Thyroid gland (tissue), 4 donors: Measurements from ENCODE around the gene OR14C36. TPM values are rescaled to one million over a fixed set of nuclear protein-coding genes. Genes with fewer than 3 reads are reported as not detected.
"Not testable (repeated sequence)": the region's sequence is repeated elsewhere in the genome, so short reads cannot be mapped to it uniquely, and the experiment has no call there.

Experiments
- DNase-seq, 2 donors: peaks; one replicate each; pipeline ENCODE4 v3.0.0-alpha.2; 2019
- H3K27ac ChIP-seq, 3 donors: fragments of 200-600 bp; sonication (generic); 1 replicate in 2 of 3; 2 replicates in 1 of 3; pipeline ENCODE4 v1.5.1; 2016 to 2019; ENCODE audit warnings: mild to moderate bottlenecking in 1 of 3, moderate library complexity in 1 of 3
- H3K27me3 ChIP-seq: fragments of 200-600 bp; sonication (generic); one replicate; pipeline ENCODE4 v1.5.1; 2019
- H3K36me3 ChIP-seq, 2 donors: fragments of 200-600 bp; sonication (generic); one replicate each; pipeline ENCODE4 v1.5.1; 2016 to 2019
- H3K4me1 ChIP-seq, 2 donors: fragments of 200-600 bp; sonication (generic); one replicate each; pipeline ENCODE4 v1.5.1; 2017 to 2019
- H3K4me3 ChIP-seq, 3 donors: fragments of 200-600 bp; sonication (generic); replicated peaks in 1 of 3; 1 replicate in 2 of 3; 2 replicates in 1 of 3; pipeline ENCODE4 v1.5.1; 2016; ENCODE audit warnings: mild to moderate bottlenecking in 1 of 3
- H3K9me3 ChIP-seq: fragments of 200-600 bp; sonication (generic); one replicate; pipeline ENCODE4 v1.5.1; 2017
- POLR2A ChIP-seq, 2 donors: fragments of 450-650 bp; IDR thresholded peaks; one replicate each; pipeline ENCODE4 v1.6.1; 2017; ENCODE audit warnings: antibody characterized with exemption in 2 of 2, mild to moderate bottlenecking in 2 of 2, moderate library complexity in 1 of 2
- WGBS, 2 donors: methylation state at CpG; one replicate each; pipeline ENCODE4 v1.1.5; 2017; 5-methylcytosine and 5-hydroxymethylcytosine counted together
- intact Hi-C: fragments of 100-400 bp; cut with DNase I; formaldehyde crosslinking; loops from one replicate; pipeline ENCODE4 v1.15.1; 2023
- total RNA-seq, 4 donors: library from RNA; depleted of rRNA; stranded (reverse); fragments of >200 nt; gene quantifications; one replicate each; pipeline ENCODE4 v1.2.3, GENCODE V29; 2016
- TF ChIP-seq, protein P1 (sequence below), 6 experiments: fragments of 200-600 bp in 3 of 6; fragments of 450-650 bp in 3 of 6; sonication (generic) in 3 of 6; IDR thresholded peaks; one replicate each; pipeline ENCODE4 v1.5.1; 2016 to 2019; ENCODE audit warnings: antibody characterized with exemption in 6 of 6, mild to moderate bottlenecking in 2 of 6, inconsistent platforms in 1 of 6, moderate library complexity in 1 of 6

The OR14C36 gene, protein sequence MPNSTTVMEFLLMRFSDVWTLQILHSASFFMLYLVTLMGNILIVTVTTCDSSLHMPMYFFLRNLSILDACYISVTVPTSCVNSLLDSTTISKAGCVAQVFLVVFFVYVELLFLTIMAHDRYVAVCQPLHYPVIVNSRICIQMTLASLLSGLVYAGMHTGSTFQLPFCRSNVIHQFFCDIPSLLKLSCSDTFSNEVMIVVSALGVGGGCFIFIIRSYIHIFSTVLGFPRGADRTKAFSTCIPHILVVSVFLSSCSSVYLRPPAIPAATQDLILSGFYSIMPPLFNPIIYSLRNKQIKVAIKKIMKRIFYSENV
- total RNA-seq, result not detected

DNA sequence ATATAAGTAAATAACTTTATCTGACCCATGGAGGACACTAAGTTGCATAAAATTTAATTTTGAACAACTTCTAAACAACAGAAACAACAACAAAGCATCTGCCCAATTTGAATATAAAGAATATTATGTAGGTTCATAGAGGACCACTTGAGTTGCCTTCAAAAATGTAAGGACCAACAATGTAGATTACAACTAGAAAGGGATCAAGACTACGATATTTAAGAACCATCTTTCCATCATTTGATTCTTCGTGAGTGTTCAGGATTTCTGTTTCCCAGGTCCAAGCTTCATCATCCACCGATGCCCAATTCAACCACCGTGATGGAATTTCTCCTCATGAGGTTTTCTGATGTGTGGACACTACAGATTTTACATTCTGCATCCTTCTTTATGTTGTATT lies at the start of gene OR14C36:
OR14C36 (plus strand) TSS at position 301 of the 400 bp plus-strand sequence; CDS start at position 301, 0 bp downstream.
- intact Hi-C loops, result no loop called here

DNA sequence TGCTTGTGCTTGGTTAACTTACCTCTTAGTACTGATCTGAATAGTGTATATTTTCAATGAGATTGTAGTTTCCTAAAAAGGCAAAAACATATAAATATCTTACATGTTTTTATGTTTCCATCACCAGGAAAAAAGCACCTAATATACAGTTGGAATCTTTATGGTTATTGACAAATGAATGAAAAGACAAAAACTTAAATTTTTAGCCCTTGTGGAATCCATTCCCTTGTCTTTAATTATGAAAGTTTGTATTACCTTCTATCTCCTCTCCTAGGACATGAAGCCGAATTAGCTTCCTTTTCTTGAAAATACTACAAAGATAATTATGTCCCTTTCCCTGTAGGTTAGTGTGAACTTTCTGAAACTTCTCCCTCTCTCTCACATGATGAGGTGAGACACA lies 45.3 kb upstream of the OR14C36 start, which contains the start of gene OR2T12:
OR2T12 (minus strand) TSS at position 101 of the 400 bp plus-strand sequence. CDS start 7,846 bp downstream, outside the sequence.
- 91 to 94% methylated on average over 1 of the region's 1 CpG for WGBS, 2 donors
- Histone ChIP-seq H3K36me3 (no peaks in the 10 kb centered on the region), H3K27ac (no peak within 1 kb of the TSS), H3K27me3 (no peaks in the 10 kb centered on the region), H3K4me1 (no peaks in the 10 kb centered on the region), H3K9me3 (no peaks in the 10 kb centered on the region), H3K4me3 (no peak within 1 kb of the TSS)
- no peak for TF ChIP-seq POLR2A (IDR thresholded peaks at IDR 0.05)
- TF ChIP-seq, protein P1, sequence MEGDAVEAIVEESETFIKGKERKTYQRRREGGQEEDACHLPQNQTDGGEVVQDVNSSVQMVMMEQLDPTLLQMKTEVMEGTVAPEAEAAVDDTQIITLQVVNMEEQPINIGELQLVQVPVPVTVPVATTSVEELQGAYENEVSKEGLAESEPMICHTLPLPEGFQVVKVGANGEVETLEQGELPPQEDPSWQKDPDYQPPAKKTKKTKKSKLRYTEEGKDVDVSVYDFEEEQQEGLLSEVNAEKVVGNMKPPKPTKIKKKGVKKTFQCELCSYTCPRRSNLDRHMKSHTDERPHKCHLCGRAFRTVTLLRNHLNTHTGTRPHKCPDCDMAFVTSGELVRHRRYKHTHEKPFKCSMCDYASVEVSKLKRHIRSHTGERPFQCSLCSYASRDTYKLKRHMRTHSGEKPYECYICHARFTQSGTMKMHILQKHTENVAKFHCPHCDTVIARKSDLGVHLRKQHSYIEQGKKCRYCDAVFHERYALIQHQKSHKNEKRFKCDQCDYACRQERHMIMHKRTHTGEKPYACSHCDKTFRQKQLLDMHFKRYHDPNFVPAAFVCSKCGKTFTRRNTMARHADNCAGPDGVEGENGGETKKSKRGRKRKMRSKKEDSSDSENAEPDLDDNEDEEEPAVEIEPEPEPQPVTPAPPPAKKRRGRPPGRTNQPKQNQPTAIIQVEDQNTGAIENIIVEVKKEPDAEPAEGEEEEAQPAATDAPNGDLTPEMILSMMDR (IDR thresholded peaks at IDR 0.05), result no peak
- DNase-seq, result no peak
- intact Hi-C loops, result no loop called here

More for the DNA sequence above, at the start of gene OR14C36:
- DNase-seq, result no peak
- no peaks in the 10 kb centered on the region for H3K9me3 ChIP-seq
- 74 to 79% methylated on average over 4 of the region's 4 CpGs for WGBS, 2 donors
- H3K27me3 ChIP-seq, result no peaks in the 10 kb centered on the region
- no peak within 1 kb of the TSS for H3K27ac ChIP-seq
- H3K36me3 ChIP-seq, result no peaks in the 10 kb centered on the region
- no peaks in the 10 kb centered on the region for H3K4me1 ChIP-seq
- TF ChIP-seq, protein P1 (IDR thresholded peaks at IDR 0.05), result no peak
- TF ChIP-seq POLR2A (IDR thresholded peaks at IDR 0.05), result no peak
- H3K4me3 ChIP-seq, result no peak within 1 kb of the TSS

DNA sequence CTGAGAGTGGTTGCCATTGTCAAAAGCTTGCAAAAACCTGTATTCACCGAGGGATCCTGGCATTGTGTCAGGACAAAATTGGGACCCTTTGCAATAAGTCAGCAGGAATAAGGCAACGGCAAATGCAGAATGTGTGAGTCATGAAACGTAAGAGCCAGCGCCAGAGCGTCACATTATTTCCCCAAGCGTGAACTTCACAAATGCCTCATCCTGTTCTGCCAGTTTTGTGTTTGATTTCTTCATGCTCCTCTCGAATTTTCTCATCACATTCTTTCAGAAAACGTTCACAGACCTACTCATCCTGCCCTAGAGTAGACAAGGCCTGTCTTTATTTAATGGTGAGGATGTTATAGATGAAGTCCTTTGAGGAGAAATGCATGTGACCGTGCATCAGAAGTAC lies 42.9 kb upstream of the OR14C36 start:
- 73 to 75% methylated on average over 9 of the region's 9 CpGs for WGBS, 2 donors
- H3K4me3 ChIP-seq, H3K9me3 ChIP-seq, H3K27ac ChIP-seq, H3K4me1 ChIP-seq, intact Hi-C loops, DNase-seq, H3K36me3 ChIP-seq, H3K27me3 ChIP-seq: not testable (repeated sequence)

DNA sequence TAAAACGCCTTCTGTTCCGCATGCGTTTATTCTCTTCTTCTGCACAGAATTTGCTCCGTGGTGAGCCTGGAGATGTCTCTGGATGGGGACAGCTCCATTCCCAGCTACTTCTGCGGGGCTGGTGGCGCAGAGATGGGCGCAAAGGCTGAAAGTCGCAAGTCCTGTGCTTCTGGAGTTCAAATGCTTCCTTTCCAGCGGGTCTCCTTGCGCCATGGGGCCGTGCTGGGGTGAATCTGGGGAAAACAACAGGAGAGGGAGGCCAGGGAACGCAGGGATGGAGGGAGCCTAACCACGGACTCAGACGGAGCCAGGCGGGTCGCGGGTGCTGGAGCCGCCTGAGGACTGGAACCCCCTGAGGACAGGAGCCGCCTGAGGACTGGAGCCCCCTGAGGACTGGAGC lies 42.5 kb upstream of the OR14C36 start:
- no peak overlapping the region for H3K4me3 ChIP-seq
- DNase-seq, result no peak
- no peak overlapping the region for H3K27ac ChIP-seq
- no peaks in the 10 kb centered on the region for H3K27me3 ChIP-seq
- H3K36me3 ChIP-seq, result no peaks in the 10 kb centered on the region
- no peaks in the 10 kb centered on the region for H3K4me1 ChIP-seq
- WGBS, 2 donors, result 88 to 92% methylated on average over 18 to 19 of the region's 19 CpGs
- H3K9me3 ChIP-seq, result no peaks in the 10 kb centered on the region
- intact Hi-C loops, result no loop called here
- TF ChIP-seq, protein P1 (IDR thresholded peaks at IDR 0.05), result no peak
- no peak for TF ChIP-seq POLR2A (IDR thresholded peaks at IDR 0.05)

DNA sequence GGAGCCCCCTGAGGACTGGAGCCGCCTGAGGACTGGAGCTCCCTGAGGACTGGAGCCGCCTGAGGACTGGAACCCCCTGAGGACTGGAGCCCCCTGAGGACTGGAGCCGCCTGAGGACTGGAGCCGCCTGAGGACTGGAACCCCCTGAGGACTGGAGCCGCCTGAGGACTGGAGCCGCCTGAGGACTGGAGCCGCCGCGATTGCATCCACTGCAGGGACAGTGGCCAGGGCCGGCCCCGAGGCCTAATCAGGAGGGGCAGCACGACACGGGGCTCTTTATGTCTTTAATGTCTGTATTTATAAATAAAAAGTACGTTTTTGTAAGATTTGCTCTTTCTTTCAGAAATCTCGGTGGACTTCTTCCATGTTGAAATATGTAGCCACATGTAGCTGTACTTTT lies 41.8 kb upstream of the OR14C36 start:
- H3K4me3 ChIP-seq, H3K27me3 ChIP-seq, intact Hi-C loops, H3K9me3 ChIP-seq, DNase-seq, H3K36me3 ChIP-seq, H3K27ac ChIP-seq, H3K4me1 ChIP-seq: not testable (repeated sequence)
- WGBS, 2 donors, result 84 to 87% methylated on average over 6 to 15 of the region's 15 CpGs

DNA sequence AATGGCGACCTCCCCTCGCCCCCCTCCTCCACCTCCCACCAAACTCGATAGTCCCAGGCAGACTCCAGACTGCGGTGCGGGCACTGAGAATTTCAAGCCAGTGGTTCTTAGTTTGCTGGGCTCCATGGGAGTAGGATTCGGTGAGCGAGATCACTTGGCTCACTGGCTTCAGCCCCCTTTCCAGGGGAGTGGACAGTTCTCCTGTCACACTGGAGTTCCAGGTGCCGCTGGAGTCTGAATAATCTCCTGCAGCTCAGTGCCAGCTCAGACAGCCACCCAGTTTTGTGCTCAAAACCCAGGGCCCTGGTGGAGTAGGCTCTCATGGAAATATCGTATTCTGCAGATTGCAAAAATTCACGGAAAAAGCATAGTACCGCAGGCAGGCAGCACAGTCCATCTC lies 31.8 kb upstream of the OR14C36 start:
- no peak for DNase-seq
- no peak overlapping the region for H3K27ac ChIP-seq
- H3K27me3 ChIP-seq, result no peaks in the 10 kb centered on the region
- H3K36me3 ChIP-seq, result no peaks in the 10 kb centered on the region
- TF ChIP-seq, protein P1 (IDR thresholded peaks at IDR 0.05), result no peak
- TF ChIP-seq POLR2A (IDR thresholded peaks at IDR 0.05), result no peak
- no peak overlapping the region for H3K4me3 ChIP-seq
- no peaks in the 10 kb centered on the region for H3K4me1 ChIP-seq
- intact Hi-C loops, result no loop called here
- no peaks in the 10 kb centered on the region for H3K9me3 ChIP-seq
- 86 to 90% methylated on average over 10 to 11 of the region's 11 CpGs for WGBS, 2 donors
